Astrocyte (in vitro differentiated cells and primary cell): Measurements from ENCODE around the gene GGACT.

Experiments used
- CTCF ChIP-seq: IDR thresholded peaks from 2 replicates; pipeline ENCODE4 v1.5.1; 2011; ENCODE audit warnings: low read depth, mild to moderate bottlenecking, inconsistent platforms, low read length, moderate library complexity; ENCODE audit not compliant: insufficient read depth
- EZH2 ChIP-seq: IDR thresholded peaks from 2 replicates; pipeline ENCODE4 v1.6.1; 2012; ENCODE audit warnings: mild to moderate bottlenecking, low read length, inconsistent platforms; ENCODE audit not compliant: insufficient read depth

- no peak for TF ChIP-seq CTCF
- no peak for TF ChIP-seq EZH2
These were observed 42.9 kb downstream of the GGACT start for GRCh38 chr13:100545684-100546061.
